CD4-positive, alpha-beta T cell treated with Interleukin-21 for 1 hour (primary cell): ENCODE measurements around the gene GPC5.

Source experiments
- DNase-seq: peaks from one replicate; pipeline ENCODE4 v3.0.0-alpha.2; 2020

GPC5 gene

DNA sequence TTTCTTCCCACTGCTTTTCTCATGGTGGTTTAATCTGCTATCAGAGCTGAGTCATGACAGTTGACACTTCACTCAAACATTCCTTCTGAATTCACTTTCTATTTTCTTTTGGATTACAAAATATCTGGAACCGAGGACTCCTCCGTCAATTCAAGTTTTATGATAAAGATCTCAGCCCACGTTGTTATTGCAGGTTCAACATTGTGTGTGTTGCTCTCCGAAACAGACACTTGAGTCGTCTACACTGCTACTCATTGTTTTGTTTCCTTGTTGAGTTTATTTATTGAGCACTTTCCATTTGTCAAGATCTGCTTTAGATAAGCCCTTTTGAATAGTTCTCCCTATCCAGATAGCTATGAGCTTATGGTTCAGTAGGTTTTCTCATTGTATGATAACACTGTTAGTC lies 1192.1 kb downstream of the GPC5 start:
- no peak for DNase-seq

DNA sequence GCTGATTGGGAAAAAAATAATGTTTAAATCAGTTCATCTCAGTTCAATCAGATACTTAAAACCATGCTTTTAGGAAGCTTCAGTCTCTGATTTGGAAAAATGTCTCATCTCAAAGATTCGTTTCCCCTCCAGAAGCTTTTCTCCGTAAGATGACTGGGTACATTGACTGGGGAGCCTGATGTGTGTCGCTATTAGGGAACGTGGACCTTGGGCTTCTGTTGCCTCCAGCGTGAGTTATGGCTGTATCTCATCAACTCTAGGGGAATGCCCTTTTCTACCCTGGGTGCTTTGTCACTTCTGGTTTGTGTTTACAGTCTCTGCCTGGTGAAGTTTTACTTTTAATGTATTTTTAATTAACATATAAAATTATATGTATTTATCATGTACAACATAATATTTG lies 1192.7 kb downstream of the GPC5 start:
- DNase-seq: no peak

- no peak for DNase-seq
These were observed 1194.3 kb downstream of the GPC5 start for GRCh38 chr13:92592757-92593156.

DNA sequence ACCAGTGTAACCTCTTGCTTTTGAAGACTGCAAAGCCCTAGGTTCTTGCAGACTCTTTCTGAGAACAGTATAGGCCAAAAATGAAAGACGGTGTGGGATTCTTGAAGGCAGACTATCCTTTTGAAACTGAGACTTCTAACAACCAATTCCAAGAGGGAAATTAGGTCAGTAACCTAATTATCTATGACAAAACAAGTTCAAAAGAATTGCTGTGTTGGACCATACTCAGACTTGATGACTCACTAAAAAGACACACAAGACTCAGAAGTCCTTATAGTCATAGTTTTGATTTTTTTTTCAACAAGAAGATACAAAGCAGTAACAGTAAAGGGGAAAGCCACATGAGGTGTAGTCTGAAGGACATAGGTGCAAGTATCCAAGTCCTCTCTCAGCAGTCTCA lies 1204.1 kb downstream of the GPC5 start:
- DNase-seq: no peak

GRCh38 chr13:92609376-92609775 lies 1211.0 kb downstream of the GPC5 start:
- DNase-seq: no peak

DNA sequence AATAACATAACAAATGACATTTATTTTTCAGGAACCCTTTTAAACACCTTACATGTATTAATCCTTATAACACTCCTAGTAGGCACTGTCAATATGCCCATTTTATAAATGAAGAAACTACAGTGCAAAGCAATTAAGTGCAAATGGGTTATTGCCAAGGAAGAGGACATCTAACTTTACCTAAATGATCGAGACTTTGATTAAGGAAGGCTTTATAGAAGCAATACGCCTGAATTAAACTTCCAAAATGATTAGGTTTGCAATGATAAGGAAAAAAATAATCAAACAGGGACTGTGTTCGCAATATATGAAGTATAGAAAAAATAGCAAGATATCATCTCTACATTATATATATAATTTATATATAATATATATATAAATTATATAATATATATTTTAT lies 1214.5 kb downstream of the GPC5 start:
- DNase-seq: no peak

DNA sequence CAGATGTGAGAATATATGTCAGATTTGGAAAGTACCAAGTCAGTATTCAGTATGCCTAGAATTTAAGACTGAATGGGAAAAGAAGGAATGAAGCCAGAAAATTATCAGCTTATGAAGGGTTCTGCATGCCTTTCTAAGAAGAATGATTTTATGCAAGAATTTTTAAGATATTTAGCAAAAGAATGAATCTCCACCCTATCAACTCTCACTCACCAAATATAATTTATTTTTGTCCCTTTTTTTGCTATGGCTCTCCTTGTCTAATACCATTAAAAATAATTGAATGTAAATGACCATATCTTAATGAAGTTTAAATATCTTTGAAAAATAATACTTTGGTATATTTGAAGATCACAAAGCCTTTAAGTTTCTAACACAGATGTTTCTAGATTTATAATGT lies 1215.5 kb downstream of the GPC5 start:
- DNase-seq: no peak

DNA sequence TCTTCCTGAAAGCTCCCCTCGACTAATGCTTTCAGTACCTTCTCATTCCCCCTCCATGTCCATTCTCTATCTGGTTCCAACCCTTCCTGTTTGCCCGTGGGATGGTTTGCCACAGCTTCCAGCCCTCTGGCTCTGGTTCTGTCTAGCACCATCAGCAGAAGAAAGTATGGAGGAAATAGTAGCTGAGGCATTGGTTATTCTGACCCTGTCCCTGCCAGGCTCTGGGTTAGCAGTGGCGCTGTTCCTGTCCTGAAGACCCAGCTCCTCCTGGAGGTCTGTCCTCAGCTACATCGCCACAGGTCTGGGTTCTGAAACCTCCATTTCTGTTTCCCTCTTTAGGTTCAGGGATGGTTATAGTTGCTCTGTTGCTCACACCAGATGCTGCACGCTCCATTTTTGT lies 1223.6 kb downstream of the GPC5 start:
- DNase-seq: no peak

- DNase-seq: no peak
These were observed 1224.5 kb downstream of the GPC5 start for GRCh38 chr13:92622905-92623304.

DNA sequence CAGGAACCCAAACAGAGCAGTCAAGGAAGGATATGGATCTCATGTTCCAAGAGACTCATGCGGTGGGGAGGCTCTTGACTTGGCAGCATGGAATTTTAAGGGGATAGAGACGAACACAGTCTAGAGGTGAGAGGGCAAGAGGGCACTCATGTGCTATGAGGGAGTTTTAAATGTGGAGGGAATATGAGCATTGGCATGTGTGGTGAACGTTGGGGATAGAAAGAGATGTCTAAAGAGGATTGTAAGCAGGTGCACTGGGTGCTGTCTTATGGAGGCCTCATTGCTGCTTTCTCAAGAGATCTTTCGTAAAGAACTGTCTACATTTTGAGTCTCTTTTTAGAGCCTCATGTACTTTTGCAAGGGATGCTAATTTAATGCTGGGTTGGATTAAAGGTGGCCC lies 1227.9 kb downstream of the GPC5 start:
- DNase-seq: no peak

DNA sequence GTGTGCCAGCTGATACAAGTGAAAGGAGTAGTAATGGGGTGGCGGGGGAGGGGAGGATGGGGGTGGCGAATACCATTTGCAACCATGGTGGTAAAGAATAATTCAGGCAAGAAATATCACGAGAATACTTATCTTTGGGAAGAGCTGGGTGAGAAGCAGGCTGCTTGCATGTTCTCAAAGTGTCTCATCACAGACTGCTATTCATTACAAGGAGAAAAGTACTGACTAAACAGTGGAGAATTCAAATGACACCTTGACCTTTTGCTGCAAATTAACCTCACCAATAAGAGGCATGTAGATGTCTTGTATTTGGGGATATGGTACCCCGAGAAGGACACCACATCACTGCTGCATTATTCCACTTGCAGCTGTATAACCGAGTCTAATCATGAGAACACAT lies 1242.5 kb downstream of the GPC5 start:
- no peak for DNase-seq

DNA sequence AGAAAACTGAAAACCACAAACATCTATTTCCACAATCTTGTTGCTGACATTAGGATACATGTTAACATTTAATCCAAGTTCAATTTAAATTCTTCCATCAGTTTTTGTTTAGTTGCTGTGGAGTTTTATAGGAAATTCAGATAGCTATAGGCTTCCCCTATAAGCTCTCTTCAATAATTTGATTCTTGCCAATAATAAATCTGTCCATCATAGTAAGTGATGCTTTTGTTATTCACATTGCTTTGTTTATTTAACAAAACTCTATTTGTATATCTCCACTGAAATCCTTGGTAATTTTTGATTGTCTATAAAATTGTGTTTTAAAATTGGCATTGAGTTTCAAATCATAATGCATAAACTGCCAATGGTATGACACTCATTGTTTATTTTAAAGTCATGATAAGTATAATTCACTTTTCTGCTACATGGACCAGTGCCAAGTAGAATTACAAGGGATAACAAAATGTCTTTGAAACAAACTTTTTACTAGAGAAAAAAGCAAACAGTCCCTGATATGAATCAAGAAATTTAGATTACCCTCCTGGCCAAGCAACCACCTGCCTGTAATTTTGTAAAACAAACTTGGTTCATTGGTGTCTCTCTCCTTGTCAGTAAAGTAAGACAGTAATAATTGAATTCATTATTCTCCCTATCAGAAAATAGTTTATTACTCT lies 1250.9 kb downstream of the GPC5 start:
- DNase-seq: no peak

GRCh38 chr13:92656103-92656502 lies 1257.7 kb downstream of the GPC5 start:
- DNase-seq: no peak

DNA sequence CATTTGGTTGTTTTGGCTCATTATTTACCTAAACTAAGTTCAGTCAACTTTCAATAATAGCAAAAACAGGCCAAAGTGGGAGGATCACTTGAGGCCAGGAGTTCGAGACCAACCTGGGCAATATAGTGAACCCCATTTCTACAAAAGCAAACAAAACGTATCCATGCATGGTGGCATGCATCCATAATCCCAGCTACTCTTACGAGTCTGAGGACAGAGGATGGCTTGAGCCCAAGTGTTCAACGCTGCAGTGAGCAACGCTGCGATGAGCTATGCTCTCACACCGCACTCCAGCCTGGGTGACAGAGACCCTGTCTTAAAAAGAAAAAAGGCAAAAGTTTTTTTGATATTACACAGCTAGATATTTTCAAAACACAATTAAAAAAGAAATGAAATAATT lies 1258.2 kb downstream of the GPC5 start:
- DNase-seq: no peak

DNA sequence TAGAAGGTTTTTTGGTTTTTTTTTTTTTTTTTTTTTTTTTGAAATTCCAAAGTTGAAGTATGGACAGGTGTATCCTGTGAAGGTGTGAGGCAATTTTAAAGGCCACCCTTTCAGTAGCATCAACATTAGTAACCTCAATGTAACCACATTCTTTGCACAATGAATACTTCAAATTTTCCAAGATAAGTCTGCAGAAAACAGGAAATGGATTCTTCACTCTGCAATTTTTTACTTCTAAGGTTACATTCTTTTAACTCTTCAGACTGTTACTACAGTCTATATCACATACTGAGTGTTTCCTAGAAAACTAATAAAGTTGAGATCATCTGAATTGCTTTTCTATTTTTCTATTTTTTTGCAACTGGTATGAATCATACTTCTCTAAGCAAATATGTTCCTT lies 1259.1 kb downstream of the GPC5 start:
- no peak for DNase-seq

- no peak for DNase-seq
These were observed 1259.9 kb downstream of the GPC5 start for GRCh38 chr13:92658293-92658692.

GRCh38 chr13:92661406-92661805 lies 1263.0 kb downstream of the GPC5 start:
- no peak for DNase-seq

DNA sequence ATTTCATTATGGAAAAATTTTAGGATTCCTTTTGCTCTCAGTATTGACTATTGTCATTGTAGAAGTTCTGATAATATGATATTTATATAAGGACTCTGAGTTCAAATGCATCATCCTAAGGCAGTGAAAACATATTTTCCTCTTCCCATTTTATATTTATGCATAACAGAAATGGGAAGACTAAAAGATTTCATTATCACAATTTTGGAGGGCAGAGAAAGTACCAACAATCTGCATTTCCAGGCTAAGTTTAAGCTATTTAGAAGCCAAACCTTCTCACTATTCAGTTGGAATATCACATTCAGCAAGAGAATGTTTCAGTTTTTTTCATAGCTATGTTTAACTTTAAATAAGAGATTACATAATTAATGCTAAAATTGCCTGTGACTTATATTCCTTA lies 1269.7 kb downstream of the GPC5 start:
- DNase-seq: no peak

DNA sequence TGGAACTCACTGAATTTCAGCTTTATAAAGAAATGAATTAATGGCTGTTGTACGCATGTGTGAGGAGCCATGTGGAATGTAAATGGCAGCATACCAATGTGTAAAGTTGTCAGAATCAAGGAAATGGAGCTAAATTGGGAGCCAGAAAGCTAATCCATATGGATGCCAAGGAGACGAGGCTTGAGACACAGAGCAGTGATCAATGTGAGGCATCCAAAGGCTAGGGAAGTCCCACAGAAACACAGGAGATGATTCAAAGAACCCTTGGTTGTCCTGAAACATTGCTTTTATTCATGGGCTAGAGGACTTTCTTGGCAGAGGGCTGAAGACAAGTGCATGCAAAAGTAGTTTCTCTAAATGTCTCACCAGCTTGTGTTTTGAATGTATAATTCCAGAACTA lies 1271.7 kb downstream of the GPC5 start:
- no peak for DNase-seq

DNA sequence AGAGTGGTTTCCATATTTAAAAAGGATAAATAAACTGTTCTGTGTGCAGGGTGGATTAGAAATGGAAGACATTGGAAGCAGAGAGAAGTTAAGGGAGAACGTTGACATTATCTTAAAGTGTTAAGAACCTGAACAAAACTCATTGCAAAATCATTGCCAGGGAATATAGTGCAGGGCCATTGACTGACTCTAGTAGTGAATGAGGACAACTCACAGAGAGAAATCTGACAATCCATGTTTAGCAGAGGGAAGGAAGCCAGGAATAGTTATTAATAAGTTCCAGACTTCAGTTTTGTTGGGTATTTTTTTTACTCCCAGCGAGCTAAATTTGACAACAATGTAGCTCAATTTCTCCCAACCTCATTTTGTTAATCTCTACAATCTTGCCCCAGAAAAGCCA lies 1273.4 kb downstream of the GPC5 start:
- no peak for DNase-seq

DNA sequence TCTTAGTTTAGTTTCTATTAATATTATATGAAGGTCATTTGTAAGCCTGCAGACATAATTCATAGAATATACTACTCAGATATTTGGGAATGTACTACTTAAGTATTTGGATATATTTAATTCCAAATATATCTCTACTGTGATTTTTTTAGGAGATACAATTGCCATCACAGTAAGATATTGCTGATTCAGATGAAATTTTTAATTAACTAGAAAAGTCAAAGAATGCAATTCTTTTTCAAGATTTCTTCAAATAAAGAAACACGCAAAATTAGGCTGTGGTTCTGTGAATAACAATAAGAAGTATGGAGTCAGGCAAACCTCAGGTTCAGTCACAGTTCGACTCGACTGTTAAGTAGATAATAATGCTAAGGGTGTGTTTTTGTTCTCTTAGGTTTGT lies 1277.8 kb downstream of the GPC5 start:
- DNase-seq: no peak

- DNase-seq: no peak
These were observed 1279.2 kb downstream of the GPC5 start for GRCh38 chr13:92677571-92677970.

GRCh38 chr13:92679602-92680001 lies 1281.2 kb downstream of the GPC5 start:
- DNase-seq: no peak

- DNase-seq: no peak
These were observed 1282.8 kb downstream of the GPC5 start for GRCh38 chr13:92681239-92681638.

- DNase-seq: no peak
These were observed 1284.6 kb downstream of the GPC5 start for GRCh38 chr13:92682832-92683517.
